D721Med (cell line): ENCODE data around the gene NSD2.

Experiments
- DNase-seq: peaks from one replicate; pipeline ENCODE4 v3.0.0; 2011; ENCODE audit warnings: low spot score; ENCODE audit not compliant: insufficient read length
- FAIRE-seq: peaks from 2 replicates; lab custom pipeline; 2011; peaks lifted over from hg19 to GRCh38; lab: Jason Lieb, UNC
- TF ChIP-seq, protein P1 (sequence below): IDR thresholded peaks from 2 replicates; pipeline ENCODE4 v1.5.1; 2012; ENCODE audit warnings: mild to moderate bottlenecking, control low read depth; ENCODE audit not compliant: insufficient read depth; ENCODE audit errors: missing control alignments

NSD2 gene

DNA sequence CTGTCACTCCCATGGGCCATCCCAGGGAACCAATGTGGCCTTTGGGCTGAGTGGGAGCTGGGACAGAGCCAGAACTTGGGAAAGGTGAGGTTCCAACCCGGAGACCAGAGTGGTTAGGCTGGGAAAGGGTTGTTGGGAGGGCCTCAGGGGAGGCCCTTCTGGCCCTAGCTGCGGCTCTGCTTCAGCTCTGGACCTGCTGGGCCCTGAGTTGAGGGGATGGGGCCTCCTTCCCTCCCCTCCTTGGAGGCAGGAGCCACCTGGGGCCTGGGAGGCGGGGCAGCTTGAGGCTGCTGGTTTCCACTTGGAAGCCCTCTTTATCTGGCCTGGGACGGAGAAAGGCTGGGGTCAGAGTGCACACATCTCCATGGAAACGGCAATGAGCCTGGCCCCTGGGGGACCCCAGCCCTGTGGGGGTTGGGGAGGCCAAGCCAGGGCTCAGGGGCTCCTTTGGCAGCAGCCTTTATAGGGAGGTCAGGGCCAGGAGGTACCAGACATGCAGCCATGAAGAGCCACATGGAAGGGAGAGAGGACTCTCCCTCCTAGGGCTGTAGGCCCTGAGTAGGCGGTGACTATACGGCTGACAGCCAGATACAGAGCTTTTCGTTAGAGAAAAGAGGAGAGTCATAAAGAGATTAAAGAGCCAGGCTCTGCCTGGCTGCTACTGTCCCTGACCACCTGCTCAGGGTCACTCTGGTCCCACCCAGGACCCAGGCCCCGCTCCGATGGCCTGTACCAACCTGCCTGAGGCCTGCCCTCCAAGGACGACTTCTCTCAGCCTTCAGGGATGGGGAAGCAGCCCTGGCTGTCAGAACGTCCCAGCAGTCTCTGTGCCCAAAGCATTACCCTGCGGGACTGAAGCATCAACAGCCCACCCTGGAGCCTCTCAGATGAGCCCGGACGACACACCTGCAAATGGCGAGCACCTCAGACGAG is 6.9 kb upstream of the NSD2 start:
- FAIRE-seq (no peak), DNase-seq (no peak)
- TF ChIP-seq, protein P1, sequence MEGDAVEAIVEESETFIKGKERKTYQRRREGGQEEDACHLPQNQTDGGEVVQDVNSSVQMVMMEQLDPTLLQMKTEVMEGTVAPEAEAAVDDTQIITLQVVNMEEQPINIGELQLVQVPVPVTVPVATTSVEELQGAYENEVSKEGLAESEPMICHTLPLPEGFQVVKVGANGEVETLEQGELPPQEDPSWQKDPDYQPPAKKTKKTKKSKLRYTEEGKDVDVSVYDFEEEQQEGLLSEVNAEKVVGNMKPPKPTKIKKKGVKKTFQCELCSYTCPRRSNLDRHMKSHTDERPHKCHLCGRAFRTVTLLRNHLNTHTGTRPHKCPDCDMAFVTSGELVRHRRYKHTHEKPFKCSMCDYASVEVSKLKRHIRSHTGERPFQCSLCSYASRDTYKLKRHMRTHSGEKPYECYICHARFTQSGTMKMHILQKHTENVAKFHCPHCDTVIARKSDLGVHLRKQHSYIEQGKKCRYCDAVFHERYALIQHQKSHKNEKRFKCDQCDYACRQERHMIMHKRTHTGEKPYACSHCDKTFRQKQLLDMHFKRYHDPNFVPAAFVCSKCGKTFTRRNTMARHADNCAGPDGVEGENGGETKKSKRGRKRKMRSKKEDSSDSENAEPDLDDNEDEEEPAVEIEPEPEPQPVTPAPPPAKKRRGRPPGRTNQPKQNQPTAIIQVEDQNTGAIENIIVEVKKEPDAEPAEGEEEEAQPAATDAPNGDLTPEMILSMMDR: no peak

DNA sequence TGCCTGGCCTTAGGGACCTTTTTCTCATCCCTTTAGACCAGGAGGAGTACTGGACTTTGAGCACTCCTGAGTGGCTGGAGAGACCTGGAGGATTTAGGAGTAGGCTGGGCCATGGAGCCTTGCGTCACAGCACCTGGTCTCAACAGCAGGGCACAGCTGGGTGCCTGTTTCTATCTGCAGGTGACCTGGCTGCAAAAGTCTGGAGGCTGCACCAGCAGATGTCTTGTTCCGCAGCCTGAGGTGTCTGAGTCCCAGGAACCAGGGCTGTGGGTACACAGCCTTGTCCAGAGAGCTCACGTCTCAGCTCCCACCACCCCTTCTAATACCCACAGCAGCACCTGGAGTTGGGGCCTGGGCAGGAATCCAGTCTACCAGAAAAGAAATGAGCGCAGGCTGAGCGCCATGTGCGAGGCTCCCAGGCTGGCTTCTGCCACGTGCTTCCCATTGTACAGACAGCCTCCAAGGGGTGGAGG is 5.0 kb upstream of the NSD2 start:
- no peak for FAIRE-seq
- no peak for DNase-seq
- TF ChIP-seq, protein P1: no peak

DNA sequence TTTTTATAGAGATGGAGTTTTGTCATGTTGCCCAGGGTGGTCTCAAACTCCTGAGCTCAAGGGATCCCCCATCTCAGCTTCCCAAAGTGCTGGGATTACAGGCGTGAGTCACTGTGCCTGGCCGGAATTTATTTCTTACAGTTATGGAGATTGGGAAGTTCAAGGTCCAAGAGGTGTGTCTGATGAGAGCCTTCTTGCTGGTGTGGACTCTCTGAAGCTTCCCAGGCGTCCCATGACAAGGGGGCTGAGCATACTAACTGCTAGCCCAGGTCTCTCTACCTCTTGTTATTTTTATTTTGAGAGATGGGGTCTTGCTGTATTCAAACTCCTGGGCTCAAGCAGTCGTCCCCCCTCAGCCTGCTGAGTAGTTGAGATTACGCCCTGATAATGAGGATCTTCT is 2.9 kb upstream of the NSD2 start:
- TF ChIP-seq, protein P1: no peak
- FAIRE-seq (no peak), DNase-seq (no peak)

DNA sequence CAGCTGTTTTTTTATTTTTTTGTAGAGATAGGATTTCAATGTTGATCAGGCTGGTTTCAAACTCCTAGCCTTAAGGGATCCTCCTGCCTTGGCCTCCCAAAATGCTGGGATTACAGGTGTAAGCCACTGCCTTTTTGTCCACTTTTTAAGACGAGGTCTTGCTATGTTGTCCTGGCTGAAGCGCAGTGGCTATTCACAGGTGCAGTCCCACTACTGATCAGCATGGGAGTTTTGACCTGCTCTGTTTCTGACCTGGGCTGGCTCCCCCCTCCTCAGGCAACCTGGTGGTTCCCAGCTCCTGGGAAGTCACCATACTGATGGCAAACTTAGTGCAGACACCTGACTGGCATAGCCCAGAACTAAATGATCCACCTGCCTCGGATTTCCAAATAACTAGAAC is 2.3 kb upstream of the NSD2 start:
- TF ChIP-seq, protein P1: no peak
- FAIRE-seq (no peak), DNase-seq (no peak)

GRCh38 chr4:1869530-1870327 is 1.5 kb upstream of the NSD2 start:
- FAIRE-seq (no peak), DNase-seq (no peak)
- TF ChIP-seq, protein P1: no peak

GRCh38 chr4:1870328-1870577 is 940 bp upstream of the NSD2 start:
- TF ChIP-seq, protein P1: no peak
- FAIRE-seq: no peak
- DNase-seq: no peak
